OCI-LY3 (cell line): ENCODE data around the gene NFIB.

Experiments
- H2AFZ ChIP-seq: fragments of 200-600, 300-600 bp; shearing (Covaris generic); 2 replicates; pipeline ENCODE4 v1.6.0; 2014; ENCODE audit warnings: antibody characterized with exemption, low read depth, low read length
- H3K27ac ChIP-seq: fragments of 200-600, 300-600 bp; sonication (generic); 2 replicates; pipeline ENCODE4 v1.5.1; 2014; ENCODE audit warnings: mild to moderate bottlenecking, low read length, moderate library complexity, mixed read lengths
- H3K27me3 ChIP-seq: fragments of 200-600, 300-600 bp; sonication (generic); 2 replicates; pipeline ENCODE4 v1.6.1; 2014; ENCODE audit warnings: low read depth, low read length, mixed read lengths
- H3K36me3 ChIP-seq: fragments of 200-600, 300-600 bp; sonication (generic); replicated peaks from 2 replicates; pipeline ENCODE3; 2014; ENCODE audit warnings: low read depth, low read length, mixed read lengths
- H3K4me1 ChIP-seq: fragments of 300-600, 200-600 bp; sonication (generic); 2 replicates; pipeline ENCODE4 v1.6.1; 2014; ENCODE audit warnings: low read length, mixed read lengths
- H3K4me2 ChIP-seq: fragments of 200-600, 300-600 bp; sonication (generic); 2 replicates; pipeline ENCODE4 v1.6.1; 2014; ENCODE audit warnings: low read length, mixed read lengths
- H3K4me3 ChIP-seq: fragments of 300-600, 200-600 bp; sonication (generic); 2 replicates; pipeline ENCODE4 v1.5.1; 2014; ENCODE audit warnings: antibody characterized with exemption, mild to moderate bottlenecking, low read length, moderate library complexity
- H3K79me2 ChIP-seq: fragments of 300-600, 200-600 bp; shearing (Covaris generic); 2 replicates; pipeline ENCODE4 v1.6.1; 2014; ENCODE audit warnings: mild to moderate bottlenecking, low read length, mixed read lengths
- H3K9ac ChIP-seq: fragments of 300-600, 200-600 bp; shearing (Covaris generic); 2 replicates; pipeline ENCODE4 v1.6.0; 2014; ENCODE audit warnings: mild to moderate bottlenecking, low read length, moderate library complexity
- H3K9me3 ChIP-seq: fragments of 200-600, 300-600 bp; shearing (Covaris generic); 2 replicates; pipeline ENCODE4 v1.6.1; 2014; ENCODE audit warnings: low read length, mixed read lengths; ENCODE audit not compliant: insufficient read depth
- H4K20me1 ChIP-seq: fragments of 200-600, 300-600 bp; sonication (generic); 2 replicates; pipeline ENCODE4 v1.6.1; 2016; ENCODE audit warnings: low read length, mixed read lengths; ENCODE audit not compliant: insufficient read depth
- EZH2phosphoT487 ChIP-seq: fragments of 200-600 bp; shearing (Covaris generic); IDR thresholded peaks from 2 replicates; pipeline ENCODE4 v1.6.1; 2018; ENCODE audit warnings: antibody characterized with exemption, mixed run types, low read depth
- TF ChIP-seq, protein P1 (sequence below): fragments of 200-600, 300-600 bp; sonication (generic); IDR thresholded peaks from 2 replicates; pipeline ENCODE4 v1.5.1; 2014; ENCODE audit warnings: antibody characterized with exemption, low read length, low read depth

Gene NFIB

DNA sequence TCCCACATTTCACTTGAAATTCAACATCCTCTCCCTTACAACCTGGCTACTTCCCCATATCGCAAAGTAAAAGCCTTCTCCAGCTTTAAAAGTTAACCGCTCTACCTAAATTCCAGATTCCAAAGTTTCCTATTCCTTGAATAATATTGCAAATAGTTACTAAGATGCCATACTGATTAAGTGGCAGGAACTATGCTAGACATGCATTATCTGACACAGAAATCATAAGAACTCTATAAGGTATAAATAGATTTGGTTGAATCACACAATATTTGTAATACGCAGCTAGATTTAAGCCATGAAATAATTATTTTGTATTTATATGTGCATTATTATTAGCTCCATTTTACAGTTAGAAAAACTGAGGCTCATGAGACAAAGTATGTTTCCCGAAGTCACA, 92.8 kb downstream of the NFIB start:
- H3K9me3 ChIP-seq = no peaks in the 10 kb centered on the region
- no peaks in the 10 kb centered on the region for H3K4me1 ChIP-seq
- H3K9ac ChIP-seq = no peak overlapping the region
- H3K27ac ChIP-seq = no peak overlapping the region
- H4K20me1 ChIP-seq = no peaks in the 10 kb centered on the region
- no peaks in the 10 kb centered on the region; the same call in 1 of the 2 replicates for H3K27me3 ChIP-seq
- no peaks in the 10 kb centered on the region for H3K79me2 ChIP-seq
- no peak overlapping the region for H3K4me3 ChIP-seq
- TF ChIP-seq, protein P1, sequence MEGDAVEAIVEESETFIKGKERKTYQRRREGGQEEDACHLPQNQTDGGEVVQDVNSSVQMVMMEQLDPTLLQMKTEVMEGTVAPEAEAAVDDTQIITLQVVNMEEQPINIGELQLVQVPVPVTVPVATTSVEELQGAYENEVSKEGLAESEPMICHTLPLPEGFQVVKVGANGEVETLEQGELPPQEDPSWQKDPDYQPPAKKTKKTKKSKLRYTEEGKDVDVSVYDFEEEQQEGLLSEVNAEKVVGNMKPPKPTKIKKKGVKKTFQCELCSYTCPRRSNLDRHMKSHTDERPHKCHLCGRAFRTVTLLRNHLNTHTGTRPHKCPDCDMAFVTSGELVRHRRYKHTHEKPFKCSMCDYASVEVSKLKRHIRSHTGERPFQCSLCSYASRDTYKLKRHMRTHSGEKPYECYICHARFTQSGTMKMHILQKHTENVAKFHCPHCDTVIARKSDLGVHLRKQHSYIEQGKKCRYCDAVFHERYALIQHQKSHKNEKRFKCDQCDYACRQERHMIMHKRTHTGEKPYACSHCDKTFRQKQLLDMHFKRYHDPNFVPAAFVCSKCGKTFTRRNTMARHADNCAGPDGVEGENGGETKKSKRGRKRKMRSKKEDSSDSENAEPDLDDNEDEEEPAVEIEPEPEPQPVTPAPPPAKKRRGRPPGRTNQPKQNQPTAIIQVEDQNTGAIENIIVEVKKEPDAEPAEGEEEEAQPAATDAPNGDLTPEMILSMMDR = no peak
- no peak for TF ChIP-seq EZH2phosphoT487
- no peak overlapping the region for H2AFZ ChIP-seq
- no peaks in the 10 kb centered on the region for H3K36me3 ChIP-seq
- H3K4me2 ChIP-seq = no peak overlapping the region

DNA sequence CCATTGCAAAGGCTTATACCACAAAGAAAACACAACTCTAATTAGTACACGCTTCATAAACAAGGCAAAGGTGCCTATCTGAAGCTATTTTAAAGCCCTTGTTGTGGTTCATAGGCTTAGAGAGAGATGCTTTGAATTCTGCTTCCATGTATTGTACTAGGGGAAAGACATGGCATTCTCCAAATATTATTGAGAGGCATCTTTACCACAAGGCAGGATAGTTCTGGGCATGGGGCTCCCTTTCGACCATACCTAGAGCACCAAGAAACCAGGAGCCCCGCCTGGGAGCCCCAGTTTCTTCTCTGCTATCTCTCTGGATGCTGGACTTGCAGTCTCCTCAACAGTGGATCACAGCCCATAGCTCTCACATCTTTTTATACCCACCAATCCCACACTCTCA, 93.7 kb downstream of the NFIB start:
- no peaks in the 10 kb centered on the region; the same call in 1 of the 2 replicates for H3K27me3 ChIP-seq
- H3K79me2 ChIP-seq = no peaks in the 10 kb centered on the region
- no peak overlapping the region for H3K4me3 ChIP-seq
- no peak overlapping the region for H3K4me2 ChIP-seq
- no peaks in the 10 kb centered on the region for H3K9me3 ChIP-seq
- H3K9ac ChIP-seq = no peak overlapping the region
- no peaks in the 10 kb centered on the region for H4K20me1 ChIP-seq
- TF ChIP-seq EZH2phosphoT487 = no peak
- TF ChIP-seq, protein P1 = no peak
- H3K27ac ChIP-seq = no peak overlapping the region
- H3K4me1 ChIP-seq = no peaks in the 10 kb centered on the region
- H3K36me3 ChIP-seq = no peaks in the 10 kb centered on the region
- H2AFZ ChIP-seq = no peak overlapping the region

GRCh38 chr9:14219850-14220249, 94.1 kb downstream of the NFIB start:
- TF ChIP-seq EZH2phosphoT487 = no peak
- TF ChIP-seq, protein P1 = no peak
- no peak overlapping the region for H3K4me2 ChIP-seq
- no peaks in the 10 kb centered on the region; the same call in 1 of the 2 replicates for H3K27me3 ChIP-seq
- no peaks in the 10 kb centered on the region for H3K79me2 ChIP-seq
- no peaks in the 10 kb centered on the region for H3K9me3 ChIP-seq
- H3K4me1 ChIP-seq = no peaks in the 10 kb centered on the region
- H3K36me3 ChIP-seq = no peaks in the 10 kb centered on the region
- no peaks in the 10 kb centered on the region for H4K20me1 ChIP-seq
- H3K27ac ChIP-seq = no peak overlapping the region
- H2AFZ ChIP-seq = no peak overlapping the region
- no peak overlapping the region for H3K9ac ChIP-seq
- no peak overlapping the region for H3K4me3 ChIP-seq

DNA sequence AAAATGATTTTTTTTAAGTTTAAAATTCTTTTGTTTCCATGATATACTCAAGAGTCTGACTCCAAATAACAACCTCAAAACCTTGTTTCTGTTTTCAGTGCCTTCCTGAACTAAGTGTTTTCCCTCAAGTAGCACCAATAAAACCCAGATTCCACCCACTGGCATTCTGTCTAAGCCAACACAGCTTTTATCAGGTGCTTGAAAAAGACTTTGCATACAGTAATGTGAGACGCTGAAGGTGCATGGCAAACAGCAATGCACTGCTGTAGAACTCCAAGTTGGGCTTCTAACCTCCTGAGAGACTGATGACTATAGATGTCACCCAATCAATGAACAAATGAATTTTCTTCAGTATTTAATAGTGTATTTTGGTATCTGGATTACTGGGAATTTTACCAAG, 95.7 kb downstream of the NFIB start:
- Histone ChIP-seq H3K9ac (no peak overlapping the region), H3K4me2 (no peak overlapping the region), H3K9me3 (no peaks in the 10 kb centered on the region), H3K27me3 (no peaks in the 10 kb centered on the region; the same call in 1 of the 2 replicates), H2AFZ (no peak overlapping the region), H3K4me1 (no peaks in the 10 kb centered on the region), H3K27ac (no peak overlapping the region), H3K79me2 (no peaks in the 10 kb centered on the region), H3K36me3 (no peaks in the 10 kb centered on the region), H4K20me1 (no peaks in the 10 kb centered on the region), H3K4me3 (no peak overlapping the region)
- TF ChIP-seq, protein P1 = no peak
- no peak for TF ChIP-seq EZH2phosphoT487
